ENCODE results near the gene CCSER1. TPM values are rescaled to one million over a fixed set of nuclear protein-coding genes. Genes with fewer than 3 reads are reported as not detected.

The CCSER1 gene
- total and polyA plus RNA-seq, 2 experiments from 2014 or later: 2.9 to 3.4 TPM

DNA sequence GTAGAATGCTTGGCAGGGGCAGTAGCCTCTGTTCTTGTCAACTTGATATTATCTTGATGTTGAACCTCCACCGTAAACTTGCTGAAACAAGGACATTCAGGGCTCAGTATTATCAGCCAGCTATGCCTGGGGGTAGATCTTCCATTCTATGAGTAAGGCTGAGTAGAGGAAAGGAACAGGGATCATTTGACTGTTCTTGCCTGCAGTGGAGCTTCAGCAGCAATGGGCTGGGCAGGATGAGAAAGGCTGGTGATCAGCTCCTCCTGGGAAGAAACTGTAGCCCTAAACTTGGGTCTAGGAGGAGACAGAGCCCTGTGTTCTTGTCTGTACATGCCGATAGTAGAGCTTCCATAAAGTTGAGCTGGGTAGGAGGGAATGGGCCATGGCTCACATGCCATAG is 127.2 kb downstream of the CCSER1 start (continued):
- TF ChIP-seq CTCF (conservative IDR thresholded peaks at IDR 0.05; ENCODE audit: low read depth in 2 of 2): no peak
- TF ChIP-seq CREB1 (CRISPR knock-in tag; IDR thresholded peaks at IDR 0.05; ENCODE audit: low read depth): no peak
- TF ChIP-seq STAT1 (IDR thresholded peaks at IDR 0.05; ENCODE audit: unreplicated experiment): no peak

- ATAC-seq (no peak), DNase-seq (ENCODE audit: low spot score) (no peak)
- Histone ChIP-seq H3K79me2 (replicated peaks; ENCODE audit: insufficient read depth) (no peaks in the 10 kb centered on the region), H3K4me3 (no peak overlapping the region), H3K36me3 (ENCODE audit: insufficient read depth) (no peaks in the 10 kb centered on the region), H3K27ac (ENCODE audit: low read depth) (no peak overlapping the region), H3F3A (replicated peaks; ENCODE audit: low read depth) (no peaks in the 10 kb centered on the region), H3K9me2 (ENCODE audit: insufficient read depth) (no peaks in the 10 kb centered on the region), H3K4me1 (ENCODE audit: insufficient read depth) (no peaks in the 10 kb centered on the region), H4K20me1 (replicated peaks; ENCODE audit: insufficient read depth) (no peaks in the 10 kb centered on the region), H3K27me3 (ENCODE audit: insufficient read depth) (no peaks in the 10 kb centered on the region), H2AFZ (no peak overlapping the region), H3K4me2 (no peak overlapping the region)
- Mint-ChIP-seq H3K9me3 (peaks cover 8% of the 10 kb centered on the region; the same call in 1 of the 3 replicates), H3K27me3 (ENCODE audit: insufficient read depth, low read depth, poor library complexity) (peaks cover 2% of the 10 kb centered on the region), H3K36me3 (ENCODE audit: low read depth) (no peaks in the 10 kb centered on the region; the same call in 2 of the 3 replicates), H3K4me1 (no peaks in the 10 kb centered on the region), H3K27ac (no peak overlapping the region), H3K4me3 (no peak overlapping the region)
- TF ChIP-seq JUNB (IDR thresholded peaks at IDR 0.05; ENCODE audit: unreplicated experiment): no peak
- no peak for TF ChIP-seq EZH2 (IDR thresholded peaks at IDR 0.05; ENCODE audit: low read depth, unreplicated experiment)
- TF ChIP-seq EZH2phosphoT487 (IDR thresholded peaks at IDR 0.05; ENCODE audit: unreplicated experiment): no peak
- TF ChIP-seq, protein P1, sequence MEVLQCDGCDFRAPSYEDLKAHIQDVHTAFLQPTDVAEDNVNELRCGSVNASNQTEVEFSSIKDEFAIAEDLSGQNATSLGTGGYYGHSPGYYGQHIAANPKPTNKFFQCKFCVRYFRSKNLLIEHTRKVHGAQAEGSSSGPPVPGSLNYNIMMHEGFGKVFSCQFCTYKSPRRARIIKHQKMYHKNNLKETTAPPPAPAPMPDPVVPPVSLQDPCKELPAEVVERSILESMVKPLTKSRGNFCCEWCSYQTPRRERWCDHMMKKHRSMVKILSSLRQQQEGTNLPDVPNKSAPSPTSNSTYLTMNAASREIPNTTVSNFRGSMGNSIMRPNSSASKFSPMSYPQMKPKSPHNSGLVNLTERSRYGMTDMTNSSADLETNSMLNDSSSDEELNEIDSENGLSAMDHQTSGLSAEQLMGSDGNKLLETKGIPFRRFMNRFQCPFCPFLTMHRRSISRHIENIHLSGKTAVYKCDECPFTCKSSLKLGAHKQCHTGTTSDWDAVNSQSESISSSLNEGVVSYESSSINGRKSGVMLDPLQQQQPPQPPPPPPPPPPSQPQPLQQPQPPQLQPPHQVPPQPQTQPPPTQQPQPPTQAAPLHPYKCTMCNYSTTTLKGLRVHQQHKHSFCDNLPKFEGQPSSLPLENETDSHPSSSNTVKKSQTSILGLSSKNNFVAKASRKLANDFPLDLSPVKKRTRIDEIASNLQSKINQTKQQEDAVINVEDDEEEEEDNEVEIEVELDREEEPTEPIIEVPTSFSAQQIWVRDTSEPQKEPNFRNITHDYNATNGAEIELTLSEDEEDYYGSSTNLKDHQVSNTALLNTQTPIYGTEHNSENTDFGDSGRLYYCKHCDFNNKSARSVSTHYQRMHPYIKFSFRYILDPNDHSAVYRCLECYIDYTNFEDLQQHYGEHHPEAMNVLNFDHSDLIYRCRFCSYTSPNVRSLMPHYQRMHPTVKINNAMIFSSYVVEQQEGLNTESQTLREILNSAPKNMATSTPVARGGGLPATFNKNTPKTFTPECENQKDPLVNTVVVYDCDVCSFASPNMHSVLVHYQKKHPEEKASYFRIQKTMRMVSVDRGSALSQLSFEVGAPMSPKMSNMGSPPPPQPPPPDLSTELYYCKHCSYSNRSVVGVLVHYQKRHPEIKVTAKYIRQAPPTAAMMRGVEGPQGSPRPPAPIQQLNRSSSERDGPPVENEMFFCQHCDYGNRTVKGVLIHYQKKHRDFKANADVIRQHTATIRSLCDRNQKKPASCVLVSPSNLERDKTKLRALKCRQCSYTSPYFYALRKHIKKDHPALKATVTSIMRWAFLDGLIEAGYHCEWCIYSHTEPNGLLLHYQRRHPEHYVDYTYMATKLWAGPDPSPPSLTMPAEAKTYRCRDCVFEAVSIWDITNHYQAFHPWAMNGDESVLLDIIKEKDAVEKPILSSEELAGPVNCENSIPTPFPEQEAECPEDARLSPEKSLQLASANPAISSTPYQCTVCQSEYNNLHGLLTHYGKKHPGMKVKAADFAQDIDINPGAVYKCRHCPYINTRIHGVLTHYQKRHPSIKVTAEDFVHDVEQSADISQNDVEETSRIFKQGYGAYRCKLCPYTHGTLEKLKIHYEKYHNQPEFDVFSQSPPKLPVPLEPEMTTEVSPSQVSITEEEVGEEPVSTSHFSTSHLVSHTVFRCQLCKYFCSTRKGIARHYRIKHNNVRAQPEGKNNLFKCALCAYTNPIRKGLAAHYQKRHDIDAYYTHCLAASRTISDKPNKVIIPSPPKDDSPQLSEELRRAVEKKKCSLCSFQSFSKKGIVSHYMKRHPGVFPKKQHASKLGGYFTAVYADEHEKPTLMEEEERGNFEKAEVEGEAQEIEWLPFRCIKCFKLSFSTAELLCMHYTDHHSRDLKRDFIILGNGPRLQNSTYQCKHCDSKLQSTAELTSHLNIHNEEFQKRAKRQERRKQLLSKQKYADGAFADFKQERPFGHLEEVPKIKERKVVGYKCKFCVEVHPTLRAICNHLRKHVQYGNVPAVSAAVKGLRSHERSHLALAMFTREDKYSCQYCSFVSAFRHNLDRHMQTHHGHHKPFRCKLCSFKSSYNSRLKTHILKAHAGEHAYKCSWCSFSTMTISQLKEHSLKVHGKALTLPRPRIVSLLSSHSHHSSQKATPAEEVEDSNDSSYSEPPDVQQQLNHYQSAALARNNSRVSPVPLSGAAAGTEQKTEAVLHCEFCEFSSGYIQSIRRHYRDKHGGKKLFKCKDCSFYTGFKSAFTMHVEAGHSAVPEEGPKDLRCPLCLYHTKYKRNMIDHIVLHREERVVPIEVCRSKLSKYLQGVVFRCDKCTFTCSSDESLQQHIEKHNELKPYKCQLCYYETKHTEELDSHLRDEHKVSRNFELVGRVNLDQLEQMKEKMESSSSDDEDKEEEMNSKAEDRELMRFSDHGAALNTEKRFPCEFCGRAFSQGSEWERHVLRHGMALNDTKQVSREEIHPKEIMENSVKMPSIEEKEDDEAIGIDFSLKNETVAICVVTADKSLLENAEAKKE (CRISPR knock-in tag; IDR thresholded peaks at IDR 0.05): no peak
- no peak for TF ChIP-seq NANOG (IDR thresholded peaks at IDR 0.05; ENCODE audit: borderline replicate concordance)
- TF ChIP-seq, protein P2, sequence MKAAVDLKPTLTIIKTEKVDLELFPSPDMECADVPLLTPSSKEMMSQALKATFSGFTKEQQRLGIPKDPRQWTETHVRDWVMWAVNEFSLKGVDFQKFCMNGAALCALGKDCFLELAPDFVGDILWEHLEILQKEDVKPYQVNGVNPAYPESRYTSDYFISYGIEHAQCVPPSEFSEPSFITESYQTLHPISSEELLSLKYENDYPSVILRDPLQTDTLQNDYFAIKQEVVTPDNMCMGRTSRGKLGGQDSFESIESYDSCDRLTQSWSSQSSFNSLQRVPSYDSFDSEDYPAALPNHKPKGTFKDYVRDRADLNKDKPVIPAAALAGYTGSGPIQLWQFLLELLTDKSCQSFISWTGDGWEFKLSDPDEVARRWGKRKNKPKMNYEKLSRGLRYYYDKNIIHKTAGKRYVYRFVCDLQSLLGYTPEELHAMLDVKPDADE (IDR thresholded peaks at IDR 0.05): no peak
- no peak for TF ChIP-seq STAT1 (IDR thresholded peaks at IDR 0.05; ENCODE audit: unreplicated experiment)
- TF ChIP-seq POLR2AphosphoS5 (IDR thresholded peaks at IDR 0.05; ENCODE audit: low read depth): no peak
- no peak for TF ChIP-seq CTCF (conservative IDR thresholded peaks at IDR 0.05; ENCODE audit: low read depth in 2 of 2)
- TF ChIP-seq CREB1 (CRISPR knock-in tag; IDR thresholded peaks at IDR 0.05; ENCODE audit: low read depth): no peak
These were observed 147.0 kb downstream of the CCSER1 start for GRCh38 chr4:90274175-90274574.
